Epithelial cell of prostate (primary cell): Measurements from ENCODE around the gene ECT2L.

Experiments
- DNase-seq: peaks from one replicate; pipeline ENCODE4 v3.0.0-alpha.2; 2011; ENCODE audit warnings: low read depth, low spot score
- H3K27ac ChIP-seq: fragments of 450-650 bp; 2 replicates; pipeline ENCODE4 v1.5.1; 2017; ENCODE audit warnings: mild to moderate bottlenecking

ECT2L gene

DNA sequence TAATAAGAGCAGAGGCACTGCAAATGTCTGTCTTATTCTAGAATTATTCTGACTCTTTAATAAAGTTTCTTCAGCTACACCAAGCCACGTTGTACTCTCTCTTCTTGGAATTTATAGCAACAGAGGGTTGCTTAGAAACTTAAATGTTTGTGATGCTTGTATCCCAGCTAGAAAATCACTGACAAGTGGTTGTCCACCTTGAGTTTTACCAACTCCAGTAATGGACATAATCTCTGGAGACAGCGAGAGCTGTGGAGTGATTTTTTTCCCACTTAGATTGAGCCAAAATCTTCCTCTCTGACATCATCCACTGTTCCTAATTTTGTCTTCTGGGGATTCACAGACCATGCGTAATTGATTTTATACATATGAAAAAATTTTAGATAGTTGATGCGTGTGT is 8.0 kb downstream of the ECT2L start:
- H3K27ac ChIP-seq = no peak overlapping the region
- DNase-seq = no peak

DNA sequence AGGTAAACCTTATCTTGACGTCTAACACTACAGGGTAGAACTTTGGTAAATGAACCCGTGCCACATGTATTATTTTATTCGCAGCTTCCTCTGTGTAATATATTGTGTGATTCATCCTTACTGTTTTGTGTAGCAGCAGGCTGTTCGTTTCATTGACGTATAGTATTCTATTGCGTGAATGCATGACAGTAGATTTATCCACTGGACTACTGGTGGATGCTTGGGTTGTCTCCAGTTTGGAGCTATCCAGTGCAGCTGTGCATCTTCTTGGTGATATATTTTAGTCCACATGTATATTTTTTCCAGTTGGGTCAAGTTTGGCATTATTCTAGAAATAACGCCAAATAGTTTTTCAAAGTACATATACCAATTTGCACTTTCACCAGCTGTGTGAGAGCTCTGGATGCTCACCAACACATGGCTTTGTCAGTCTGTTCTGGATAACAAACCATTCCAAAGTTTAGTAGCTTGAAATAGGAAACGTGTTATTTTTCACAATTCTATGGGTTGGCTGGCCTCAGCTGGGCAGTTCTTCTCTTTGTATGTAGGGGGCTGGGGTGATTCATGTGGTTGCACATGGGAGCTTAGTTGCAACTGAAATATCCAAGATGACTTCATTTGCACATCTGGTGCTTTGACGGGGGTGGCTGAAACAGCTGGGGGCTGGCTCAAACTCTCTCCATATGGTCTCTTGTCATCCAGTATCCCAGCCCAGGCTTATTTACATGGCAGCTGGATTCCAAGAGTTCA is 9.3 kb downstream of the ECT2L start:
- no peak for DNase-seq
- H3K27ac ChIP-seq = no peak overlapping the region

- no peak overlapping the region for H3K27ac ChIP-seq
- no peak for DNase-seq
These were observed 11.0 kb downstream of the ECT2L start for GRCh38 chr6:138806889-138807288.

GRCh38 chr6:138809677-138810076 is 13.8 kb downstream of the ECT2L start:
- no peak overlapping the region for H3K27ac ChIP-seq
- DNase-seq = no peak

- H3K27ac ChIP-seq = no peak overlapping the region
- no peak for DNase-seq
These were observed 16.0 kb downstream of the ECT2L start for GRCh38 chr6:138811866-138812265.

DNA sequence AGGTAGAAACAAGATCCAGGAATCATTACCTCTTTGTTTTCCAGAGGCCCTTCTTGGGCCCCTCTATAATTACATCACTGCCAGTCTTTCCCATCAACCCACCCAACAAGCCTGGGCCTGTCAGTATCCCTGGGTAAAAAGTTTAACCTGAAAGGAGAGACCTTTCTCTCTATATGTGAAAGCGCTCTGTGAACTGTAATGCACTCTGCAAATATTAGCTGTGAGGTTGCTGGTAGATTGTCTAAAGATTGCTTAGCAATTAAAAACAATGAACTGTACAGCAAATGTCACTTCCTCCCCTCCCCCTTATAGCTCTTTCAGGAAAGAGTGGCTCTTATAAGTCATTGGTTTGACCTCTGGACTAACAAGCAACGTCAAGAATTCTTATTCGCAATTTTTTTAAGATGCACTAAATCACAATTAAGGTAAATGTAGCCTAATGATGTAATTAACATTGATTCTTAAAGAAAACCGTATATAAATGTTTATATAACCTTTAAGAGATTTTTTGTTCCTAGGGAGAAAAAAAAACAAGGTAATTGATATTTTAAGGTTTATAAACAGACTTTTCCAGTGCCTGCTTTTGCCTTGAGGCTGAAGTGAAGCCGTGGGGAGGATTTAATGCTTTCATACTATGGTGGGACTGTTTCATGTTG is 18.4 kb downstream of the ECT2L start:
- DNase-seq = no peak
- no peak overlapping the region for H3K27ac ChIP-seq

DNA sequence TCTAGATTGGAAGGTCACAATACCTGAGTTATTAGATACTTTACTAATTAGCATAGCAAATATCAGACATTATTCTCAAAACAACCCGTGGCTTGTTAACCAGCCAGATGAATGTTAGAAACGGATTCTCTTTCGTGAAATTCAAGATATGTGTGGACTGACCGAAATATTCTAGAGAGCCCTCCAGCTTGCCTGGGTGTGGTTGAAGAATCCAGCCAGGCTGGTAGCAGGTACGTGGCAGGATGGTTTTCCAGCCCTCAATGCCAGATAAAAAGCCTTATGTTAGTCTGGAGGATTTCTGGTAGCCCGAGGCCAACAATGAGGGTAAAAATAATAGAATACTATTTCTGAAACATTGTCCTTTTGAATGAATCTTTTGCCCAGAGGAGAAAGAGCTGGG is 19.3 kb downstream of the ECT2L start:
- no peak for DNase-seq
- H3K27ac ChIP-seq = no peak overlapping the region

DNA sequence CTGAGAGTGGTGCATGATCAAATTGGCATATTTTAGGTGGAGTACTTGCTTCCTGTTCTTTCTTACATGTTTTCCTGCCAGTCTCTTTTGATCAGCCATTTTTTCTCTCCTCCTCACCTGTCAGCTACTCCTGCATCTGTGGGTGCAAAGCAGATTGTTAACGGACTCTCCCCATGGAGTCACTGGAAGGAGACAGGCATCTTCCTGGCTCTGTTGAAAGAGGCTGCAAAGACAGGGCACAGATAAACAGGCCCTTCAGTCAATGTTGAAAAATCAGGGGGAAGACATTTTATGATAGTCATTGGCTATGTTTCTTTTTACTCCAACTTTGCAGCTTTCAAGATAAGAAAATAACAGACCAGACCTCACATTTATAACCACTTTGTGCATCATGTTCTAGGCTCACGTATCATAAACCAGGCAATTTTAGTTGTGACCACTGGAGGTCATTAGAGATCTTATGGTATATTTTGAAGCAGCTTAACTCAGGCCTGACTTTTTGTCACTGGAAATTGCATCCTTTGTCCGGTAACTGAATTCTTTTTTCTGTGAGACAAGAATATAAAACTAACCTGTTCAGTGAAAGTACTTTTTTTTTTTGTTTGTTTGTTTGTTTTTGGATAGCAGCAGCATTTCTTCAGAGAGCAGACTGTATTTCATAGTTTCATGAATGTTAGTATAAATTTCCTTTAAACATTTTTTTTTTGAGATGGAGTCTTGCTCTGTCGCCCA is 20.1 kb downstream of the ECT2L start:
- peak overlapping the region; percentile 99 for H3K27ac ChIP-seq
- peak; percentile 36 for DNase-seq

DNA sequence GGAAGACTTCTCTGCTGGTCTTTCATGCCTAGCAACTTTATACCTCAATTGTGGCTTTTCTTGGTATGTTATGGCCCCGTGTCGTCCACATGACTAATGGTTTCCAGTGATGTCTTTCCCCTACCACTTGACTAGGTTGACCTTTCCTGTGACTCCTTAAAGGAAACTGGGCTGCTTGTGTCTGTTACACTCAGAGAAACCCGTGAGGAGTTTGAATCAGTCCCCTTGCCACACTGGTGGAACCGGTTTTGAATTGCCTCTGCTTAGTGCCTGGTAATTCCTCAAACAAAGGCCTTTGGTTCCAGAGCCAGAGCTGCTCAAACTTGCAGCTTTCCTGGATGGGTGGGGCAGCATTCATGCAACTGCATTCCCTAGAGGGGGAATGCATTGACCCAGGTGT is 21.9 kb downstream of the ECT2L start:
- H3K27ac ChIP-seq = peak overlapping the region; percentile 99

DNA sequence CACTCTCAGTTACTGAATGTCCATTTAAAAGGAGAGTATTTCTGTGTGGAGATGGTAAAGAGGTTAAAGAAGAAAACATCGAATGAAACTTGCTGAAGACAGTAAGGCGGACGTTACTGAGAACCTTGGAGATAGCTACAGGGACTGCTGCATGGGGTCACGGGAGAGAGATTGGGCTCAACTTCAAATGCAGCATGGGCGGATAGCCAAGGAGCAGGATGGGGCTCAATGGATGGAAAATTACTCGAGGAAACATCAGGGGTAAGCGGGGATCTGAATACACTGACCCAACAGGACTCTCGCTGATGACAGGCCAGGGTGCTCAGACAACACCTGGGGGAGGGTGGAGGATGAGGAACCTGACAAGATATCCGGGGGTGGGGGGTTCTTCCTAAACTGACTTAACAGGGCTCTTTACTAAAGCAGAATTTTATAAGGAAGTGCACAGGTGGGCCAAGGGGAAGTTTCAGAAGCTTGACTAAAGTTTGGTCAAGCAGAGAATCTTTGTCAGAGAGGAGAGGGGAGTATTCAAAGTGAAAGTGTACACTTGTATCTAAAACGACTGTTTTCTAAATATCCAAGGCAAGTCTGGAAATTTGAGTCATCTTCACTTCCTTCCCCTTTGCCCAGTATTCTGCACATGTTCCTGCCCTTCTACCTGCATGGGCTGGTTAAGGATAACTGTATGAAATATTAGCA is 22.8 kb downstream of the ECT2L start:
- peak overlapping the region; percentile 99 for H3K27ac ChIP-seq
- no peak for DNase-seq

More for the DNA sequence above, 21.9 kb downstream of the ECT2L start:
- peak; percentile 100 for DNase-seq

DNA sequence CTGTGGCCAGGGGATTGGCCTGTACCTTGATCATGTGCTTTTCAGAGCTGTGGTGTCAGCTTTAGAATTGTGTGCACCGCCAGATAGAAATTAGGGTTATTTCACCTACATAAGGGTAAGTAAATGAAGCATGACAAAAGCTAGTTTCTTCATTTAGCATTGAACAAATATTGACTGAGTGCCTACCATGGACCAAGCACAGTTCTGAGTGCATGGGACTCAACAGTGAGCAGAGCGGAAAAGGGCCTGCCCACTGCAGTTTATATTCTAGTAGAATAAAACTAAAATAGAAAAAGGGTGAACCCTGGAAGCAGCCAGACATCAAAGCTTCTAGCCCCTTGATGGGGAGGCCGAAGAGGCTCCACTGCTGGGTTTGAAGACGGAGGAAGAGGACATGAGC is 25.6 kb downstream of the ECT2L start:
- DNase-seq = no peak
- peak overlapping the region; percentile 99 for H3K27ac ChIP-seq

DNA sequence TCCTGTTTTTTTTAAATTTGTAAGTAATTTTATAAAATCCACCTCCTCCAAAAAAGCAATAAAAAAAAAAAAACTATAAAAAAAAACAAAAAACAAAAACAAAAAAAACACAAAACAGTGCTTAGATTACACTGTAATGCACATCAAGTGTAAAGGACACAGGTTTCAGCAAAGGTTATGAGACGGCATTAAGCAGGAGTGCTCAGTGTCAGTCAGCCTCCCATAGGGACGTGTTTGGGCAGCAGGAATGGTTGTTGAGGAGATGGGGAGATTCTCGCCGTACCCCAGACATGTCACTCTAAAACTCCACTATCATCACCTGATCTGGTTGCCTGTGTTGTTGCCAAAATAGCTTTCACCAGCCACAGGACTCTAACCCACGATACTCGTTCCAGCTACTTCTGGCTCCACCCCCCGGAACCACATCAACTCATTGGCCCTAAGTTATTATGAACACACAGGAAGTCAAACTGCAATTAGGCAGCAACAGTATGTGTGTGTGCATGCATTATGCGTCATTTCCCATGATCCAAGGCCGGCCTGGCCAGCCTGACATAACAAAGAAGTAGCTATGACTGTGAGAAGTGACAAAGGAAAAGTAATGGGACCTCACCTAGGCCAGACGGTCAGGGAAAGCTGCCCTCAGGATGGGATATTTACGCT is 28.7 kb downstream of the ECT2L start:
- H3K27ac ChIP-seq = peak overlapping the region; percentile 45
- no peak for DNase-seq

DNA sequence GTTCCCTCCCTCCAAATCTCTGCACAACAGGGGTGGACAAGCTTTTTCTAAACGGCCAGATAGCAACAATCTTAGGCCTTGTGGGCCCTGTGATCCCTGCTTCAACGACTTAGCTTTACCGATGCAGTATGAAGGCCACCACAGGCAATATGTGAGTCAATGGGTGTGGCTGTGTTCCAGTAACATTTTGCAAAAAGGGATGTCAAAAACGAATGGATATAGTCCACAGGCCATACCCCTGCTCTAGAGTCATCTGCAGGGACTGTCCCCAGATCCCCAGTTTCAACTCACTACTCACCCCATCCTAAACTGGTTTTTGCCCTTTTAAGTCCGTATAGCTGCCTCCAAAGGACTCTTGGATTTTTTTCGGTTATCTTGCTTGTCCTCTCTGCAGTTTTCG is 34.4 kb downstream of the ECT2L start:
- H3K27ac ChIP-seq = no peak overlapping the region
- no peak for DNase-seq

DNA sequence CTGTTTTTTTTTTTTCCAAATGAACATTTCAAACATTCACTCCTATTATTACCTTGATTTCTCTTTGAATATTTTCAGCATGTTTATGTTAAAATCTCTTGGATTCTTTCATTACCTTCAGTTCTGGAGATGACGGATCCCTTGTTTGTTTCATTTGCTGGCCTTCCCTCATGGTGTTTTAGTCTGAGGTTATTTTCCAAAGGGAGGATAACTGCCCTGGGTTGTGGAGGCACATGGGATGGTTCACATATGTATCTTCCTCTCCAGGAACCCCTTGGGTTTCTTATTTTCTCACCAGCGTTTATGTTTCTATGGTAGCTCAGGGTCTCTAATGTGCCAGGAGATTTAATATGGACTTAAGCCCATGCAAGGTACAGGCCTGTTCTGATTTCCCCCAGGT is 36.3 kb downstream of the ECT2L start:
- no peak overlapping the region for H3K27ac ChIP-seq
- no peak for DNase-seq

DNA sequence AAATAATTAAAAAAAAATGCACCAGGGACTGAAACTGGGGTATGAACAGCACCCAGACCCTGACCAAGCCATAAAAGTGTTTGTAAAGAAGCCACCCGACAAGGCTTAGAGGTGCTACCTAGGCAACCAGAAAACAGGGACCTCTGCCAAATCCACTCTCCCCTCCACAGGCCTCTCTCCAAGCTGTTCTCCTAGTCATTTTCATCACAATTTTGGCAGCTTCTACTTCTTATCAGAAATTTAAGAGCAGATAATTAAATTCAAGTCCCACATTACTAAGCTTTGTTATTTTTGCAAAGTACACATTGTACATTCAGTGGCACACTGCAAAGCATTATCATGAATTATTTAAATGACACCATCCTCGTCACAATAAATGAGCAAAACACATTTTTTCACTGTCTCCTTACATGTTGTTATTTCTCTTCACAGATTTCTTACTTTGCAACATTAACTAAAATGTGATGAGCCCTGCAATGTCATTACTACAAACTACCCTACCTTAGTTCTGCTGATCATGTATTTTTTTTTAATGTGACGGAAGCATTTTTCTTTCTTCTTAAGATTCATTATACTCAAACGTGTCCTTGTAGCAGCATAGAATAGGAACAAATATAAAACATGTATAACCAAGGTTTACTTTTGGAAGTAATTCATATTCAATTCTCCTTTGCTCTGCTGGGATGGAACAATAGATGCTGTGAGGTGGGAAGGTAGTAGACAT is 38.1 kb downstream of the ECT2L start:
- no peak overlapping the region for H3K27ac ChIP-seq
- DNase-seq = no peak

GRCh38 chr6:138837246-138837645 is 41.4 kb downstream of the ECT2L start:
- no peak overlapping the region for H3K27ac ChIP-seq
- DNase-seq = no peak

- no peak overlapping the region for H3K27ac ChIP-seq
- no peak for DNase-seq
These were observed 48.3 kb downstream of the ECT2L start for GRCh38 chr6:138844192-138844591.

GRCh38 chr6:138847884-138848283 is 52.0 kb downstream of the ECT2L start:
- H3K27ac ChIP-seq = no peak overlapping the region
- DNase-seq = no peak

DNA sequence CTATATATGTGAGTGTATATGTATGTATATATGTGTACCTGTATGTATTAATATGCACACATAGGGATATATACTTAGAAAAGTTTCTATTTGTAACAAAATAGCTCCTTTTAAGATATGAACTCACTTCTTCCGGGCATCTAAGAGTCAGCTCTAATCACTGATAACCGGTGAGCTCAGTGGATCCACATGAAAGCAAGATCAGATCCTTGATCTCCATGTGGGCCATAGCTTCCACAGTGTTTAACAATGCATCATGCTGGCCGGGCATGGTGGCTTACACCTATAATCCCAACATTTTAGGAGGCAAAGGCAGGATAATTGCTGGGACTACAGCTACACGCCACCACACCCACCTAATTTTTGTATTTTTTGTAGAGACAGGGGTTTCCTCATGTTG is 52.6 kb downstream of the ECT2L start:
- no peak for DNase-seq
- H3K27ac ChIP-seq = no peak overlapping the region

GRCh38 chr6:138849791-138850190 is 53.9 kb downstream of the ECT2L start:
- no peak overlapping the region for H3K27ac ChIP-seq
- DNase-seq = no peak
